ENCODE data around the gene CPNE4.

The CPNE4 gene

DNA sequence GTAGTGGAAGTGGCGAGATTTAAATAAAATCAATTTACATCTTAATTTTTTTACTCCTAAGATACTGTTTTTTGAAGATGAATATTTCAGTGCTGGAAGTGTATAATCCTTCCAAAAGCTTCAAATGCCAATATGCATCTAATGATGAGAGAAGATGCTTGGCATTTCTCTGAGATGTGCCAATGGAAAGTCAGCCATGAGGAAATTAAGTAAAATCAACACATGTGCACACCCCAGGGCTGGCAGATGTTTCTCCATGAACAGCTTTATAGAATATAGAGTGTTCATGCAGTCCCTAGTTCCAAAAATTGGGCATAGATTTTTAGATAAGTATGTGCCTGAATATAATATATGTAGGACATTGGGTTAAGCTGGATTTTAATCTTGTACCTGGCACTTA is 90.1 kb downstream of the CPNE4 start:
- TF ChIP-seq, protein P1, sequence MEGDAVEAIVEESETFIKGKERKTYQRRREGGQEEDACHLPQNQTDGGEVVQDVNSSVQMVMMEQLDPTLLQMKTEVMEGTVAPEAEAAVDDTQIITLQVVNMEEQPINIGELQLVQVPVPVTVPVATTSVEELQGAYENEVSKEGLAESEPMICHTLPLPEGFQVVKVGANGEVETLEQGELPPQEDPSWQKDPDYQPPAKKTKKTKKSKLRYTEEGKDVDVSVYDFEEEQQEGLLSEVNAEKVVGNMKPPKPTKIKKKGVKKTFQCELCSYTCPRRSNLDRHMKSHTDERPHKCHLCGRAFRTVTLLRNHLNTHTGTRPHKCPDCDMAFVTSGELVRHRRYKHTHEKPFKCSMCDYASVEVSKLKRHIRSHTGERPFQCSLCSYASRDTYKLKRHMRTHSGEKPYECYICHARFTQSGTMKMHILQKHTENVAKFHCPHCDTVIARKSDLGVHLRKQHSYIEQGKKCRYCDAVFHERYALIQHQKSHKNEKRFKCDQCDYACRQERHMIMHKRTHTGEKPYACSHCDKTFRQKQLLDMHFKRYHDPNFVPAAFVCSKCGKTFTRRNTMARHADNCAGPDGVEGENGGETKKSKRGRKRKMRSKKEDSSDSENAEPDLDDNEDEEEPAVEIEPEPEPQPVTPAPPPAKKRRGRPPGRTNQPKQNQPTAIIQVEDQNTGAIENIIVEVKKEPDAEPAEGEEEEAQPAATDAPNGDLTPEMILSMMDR (IDR thresholded peaks at IDR 0.05; ENCODE audit: borderline replicate concordance, insufficient read depth, low read depth, low read length), result no peak
- H3K4me3 ChIP-seq (ENCODE audit: low read depth, low read length), result no peak overlapping the region

GRCh38 chr3:131933665-131934064 is 101.1 kb downstream of the CPNE4 start:
- TF ChIP-seq, protein P1 (IDR thresholded peaks at IDR 0.05; ENCODE audit: borderline replicate concordance, insufficient read depth, low read depth, low read length), result no peak
- no peak overlapping the region for H3K4me3 ChIP-seq (ENCODE audit: low read depth, low read length)

GRCh38 chr3:131928593-131928992 is 106.2 kb downstream of the CPNE4 start:
- H3K4me3 ChIP-seq (ENCODE audit: low read depth, low read length), result no peak overlapping the region
- TF ChIP-seq, protein P1 (IDR thresholded peaks at IDR 0.05; ENCODE audit: borderline replicate concordance, insufficient read depth, low read depth, low read length), result no peak

DNA sequence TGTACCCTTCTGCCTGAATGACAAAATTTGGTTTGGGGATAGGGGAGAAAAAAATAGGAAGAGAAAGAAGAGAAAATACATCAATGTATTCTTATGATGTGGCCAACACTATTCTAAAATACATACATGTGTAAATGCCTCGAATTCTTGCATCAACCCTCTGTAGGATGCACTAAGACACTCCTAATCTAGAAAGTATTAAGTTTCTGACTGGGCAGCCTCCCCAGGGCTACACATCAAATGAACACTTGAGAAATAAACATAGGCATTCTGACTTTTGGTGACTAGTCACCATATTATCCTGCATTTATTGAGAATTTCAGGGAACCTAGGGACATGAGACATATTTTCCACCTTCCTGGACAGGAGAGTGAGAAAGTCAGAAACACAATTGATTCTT is 109.2 kb downstream of the CPNE4 start:
- TF ChIP-seq, protein P1 (IDR thresholded peaks at IDR 0.05; ENCODE audit: borderline replicate concordance, insufficient read depth, low read depth, low read length), result no peak
- no peak overlapping the region for H3K4me3 ChIP-seq (ENCODE audit: low read depth, low read length)

- TF ChIP-seq, protein P1 (IDR thresholded peaks at IDR 0.05; ENCODE audit: borderline replicate concordance, insufficient read depth, low read depth, low read length), result no peak
- no peak overlapping the region for H3K4me3 ChIP-seq (ENCODE audit: low read depth, low read length)
These were observed 112.5 kb downstream of the CPNE4 start for GRCh38 chr3:131922356-131922755.

GRCh38 chr3:131917006-131917405 is 117.8 kb downstream of the CPNE4 start:
- H3K4me3 ChIP-seq (ENCODE audit: low read depth, low read length), result no peak overlapping the region
- TF ChIP-seq, protein P1 (IDR thresholded peaks at IDR 0.05; ENCODE audit: borderline replicate concordance, insufficient read depth, low read depth, low read length), result no peak

DNA sequence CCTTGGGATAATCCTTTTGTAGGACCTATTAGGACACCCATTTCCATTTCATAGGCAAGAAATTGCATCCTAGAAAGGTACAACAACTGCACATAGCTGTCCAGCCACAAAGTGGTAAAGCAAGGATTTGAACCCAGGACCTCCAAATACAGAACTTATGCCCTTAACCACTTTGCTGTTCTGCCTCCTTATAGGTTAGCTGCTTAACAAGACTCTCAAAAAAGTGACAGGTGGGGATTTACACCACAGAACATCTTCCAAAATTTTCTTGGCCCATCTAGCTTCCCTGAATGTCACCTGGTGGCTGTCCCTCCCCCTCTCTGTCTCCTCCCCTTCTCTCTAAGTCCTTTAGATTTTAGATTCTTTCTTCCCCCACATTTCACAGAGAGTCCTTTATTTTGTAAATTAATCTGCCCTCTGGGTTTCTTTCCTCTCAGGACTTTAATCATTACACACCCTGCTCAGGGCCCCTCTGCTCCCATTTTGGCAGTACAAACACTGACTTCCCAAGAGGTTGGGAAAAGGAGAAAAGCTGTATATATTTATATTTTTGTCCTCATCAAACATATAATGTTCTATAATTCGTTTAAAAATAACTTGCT is 120.6 kb downstream of the CPNE4 start:
- TF ChIP-seq, protein P1 (IDR thresholded peaks at IDR 0.05; ENCODE audit: borderline replicate concordance, insufficient read depth, low read depth, low read length), result no peak
- no peak overlapping the region for H3K4me3 ChIP-seq (ENCODE audit: low read depth, low read length)
